ENCODE results near the gene KMT2E.

- TF ChIP-seq RARB (CRISPR knock-in tag; IDR thresholded peaks at IDR 0.05) (no peak), CSRNP3 (CRISPR knock-in tag; IDR thresholded peaks at IDR 0.05) (no peak)
These were observed 87.9 kb downstream of the KMT2E start for GRCh38 chr7:105101864-105102263.

Data from SK-N-SH treated with all-trans-retinoic acid at 6 μM for 48 hours (cell line).